ENCODE measurements around the gene RAB7A.

RAB7A gene

DNA sequence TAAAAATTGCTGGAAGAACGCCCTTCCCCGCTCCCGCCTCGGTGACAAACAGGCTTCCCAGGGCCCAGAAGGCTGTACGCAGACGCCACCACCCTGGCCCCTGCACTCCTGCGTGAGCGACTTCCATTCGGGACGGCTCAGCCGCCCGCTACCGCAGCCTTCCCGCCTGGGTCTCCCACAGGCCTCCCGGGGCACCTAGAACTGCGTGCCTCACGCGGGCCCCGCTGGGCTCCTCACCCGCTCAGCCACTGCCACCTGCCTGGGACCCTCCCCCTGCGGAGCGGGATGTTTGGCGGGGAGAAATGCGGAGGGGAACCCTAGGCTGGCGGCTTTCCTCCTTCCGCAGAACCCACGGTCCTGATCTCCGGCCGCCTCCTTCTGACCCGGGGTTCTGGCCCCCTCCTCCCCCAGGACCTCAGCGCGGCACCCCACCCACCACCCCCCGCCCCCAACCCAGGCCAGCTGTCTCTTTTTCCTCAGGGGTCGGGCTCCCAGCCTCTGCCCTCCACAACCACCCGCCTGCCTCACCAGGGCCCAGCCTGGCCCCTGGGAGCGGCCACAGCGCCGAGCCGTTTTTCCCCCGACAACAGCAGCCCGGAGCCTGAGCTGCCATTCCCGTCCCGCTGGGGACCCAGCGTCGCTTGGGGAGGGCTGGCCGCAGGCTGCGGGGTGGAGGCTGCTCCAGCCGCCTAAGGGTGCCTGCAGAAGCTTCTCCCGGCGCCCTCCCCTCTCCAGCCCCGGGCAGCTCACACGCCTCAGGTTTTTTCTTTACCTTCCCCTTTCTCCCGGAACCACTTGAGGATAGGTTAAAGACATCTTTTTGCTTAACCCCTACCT lies 27.6 kb upstream of the RAB7A start:
- H3K4me3 ChIP-seq (ENCODE audit: low read depth, low read length), result no peak overlapping the region
- TF ChIP-seq, protein P1, sequence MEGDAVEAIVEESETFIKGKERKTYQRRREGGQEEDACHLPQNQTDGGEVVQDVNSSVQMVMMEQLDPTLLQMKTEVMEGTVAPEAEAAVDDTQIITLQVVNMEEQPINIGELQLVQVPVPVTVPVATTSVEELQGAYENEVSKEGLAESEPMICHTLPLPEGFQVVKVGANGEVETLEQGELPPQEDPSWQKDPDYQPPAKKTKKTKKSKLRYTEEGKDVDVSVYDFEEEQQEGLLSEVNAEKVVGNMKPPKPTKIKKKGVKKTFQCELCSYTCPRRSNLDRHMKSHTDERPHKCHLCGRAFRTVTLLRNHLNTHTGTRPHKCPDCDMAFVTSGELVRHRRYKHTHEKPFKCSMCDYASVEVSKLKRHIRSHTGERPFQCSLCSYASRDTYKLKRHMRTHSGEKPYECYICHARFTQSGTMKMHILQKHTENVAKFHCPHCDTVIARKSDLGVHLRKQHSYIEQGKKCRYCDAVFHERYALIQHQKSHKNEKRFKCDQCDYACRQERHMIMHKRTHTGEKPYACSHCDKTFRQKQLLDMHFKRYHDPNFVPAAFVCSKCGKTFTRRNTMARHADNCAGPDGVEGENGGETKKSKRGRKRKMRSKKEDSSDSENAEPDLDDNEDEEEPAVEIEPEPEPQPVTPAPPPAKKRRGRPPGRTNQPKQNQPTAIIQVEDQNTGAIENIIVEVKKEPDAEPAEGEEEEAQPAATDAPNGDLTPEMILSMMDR (IDR thresholded peaks at IDR 0.05; ENCODE audit: low read depth, low read length), result no peak
- no peaks in the 10 kb centered on the region for H3K9me3 ChIP-seq (ENCODE audit: severe bottlenecking)
- H3K27ac ChIP-seq, result no peak overlapping the region
- DNase-seq, result no peak
- H3K36me3 ChIP-seq, result no peaks in the 10 kb centered on the region
- no peaks in the 10 kb centered on the region for H3K27me3 ChIP-seq (ENCODE audit: insufficient read depth, low read depth, severe bottlenecking)

DNA sequence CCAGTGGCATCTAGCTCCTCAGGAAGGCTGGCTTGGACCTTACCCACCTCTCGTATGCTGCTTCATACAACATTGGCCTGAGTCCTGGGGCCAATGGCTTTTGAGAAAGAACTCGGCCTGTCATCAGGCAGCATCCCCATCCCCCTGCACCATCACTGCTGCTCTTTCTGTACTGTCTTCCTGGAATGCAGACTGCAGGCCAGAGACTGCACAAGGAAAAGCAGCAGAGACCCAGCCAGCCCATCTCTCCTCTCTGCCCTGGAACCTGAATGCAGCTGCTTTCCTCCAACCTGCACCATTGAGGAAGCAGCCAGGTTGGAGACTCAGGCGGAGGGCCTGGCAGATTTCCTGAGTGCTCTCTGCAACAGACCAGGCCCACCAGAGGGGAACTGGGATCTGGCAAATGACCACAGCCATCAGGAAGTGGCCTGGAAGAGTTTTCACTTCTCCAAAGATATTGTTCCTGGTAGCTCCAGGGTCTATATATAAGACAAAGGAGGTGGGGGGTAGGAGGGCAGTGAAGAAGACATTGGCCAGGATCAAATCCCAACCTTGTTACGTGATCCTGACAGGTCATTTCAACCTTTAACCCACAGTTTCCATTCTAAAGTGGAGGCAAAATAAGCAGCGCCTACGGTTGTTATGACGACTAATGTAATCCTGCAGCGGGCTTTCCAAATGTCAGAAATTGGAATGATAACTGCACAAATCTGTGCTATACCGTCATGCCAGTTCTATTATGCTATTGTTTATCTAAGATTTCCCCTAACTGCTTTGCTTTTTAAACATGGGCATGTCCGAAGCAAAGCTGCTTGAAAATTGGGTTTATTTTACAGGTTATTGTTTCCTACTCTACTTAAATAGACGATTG lies 24.4 kb upstream of the RAB7A start:
- no peak overlapping the region for H3K4me3 ChIP-seq (ENCODE audit: low read depth, low read length)
- TF ChIP-seq, protein P1 (IDR thresholded peaks at IDR 0.05; ENCODE audit: low read depth, low read length), result no peak
- H3K27ac ChIP-seq, result no peak overlapping the region
- no peaks in the 10 kb centered on the region for H3K9me3 ChIP-seq (ENCODE audit: severe bottlenecking)
- DNase-seq, result no peak
- H3K36me3 ChIP-seq, result no peaks in the 10 kb centered on the region
- H3K27me3 ChIP-seq (ENCODE audit: insufficient read depth, low read depth, severe bottlenecking), result no peaks in the 10 kb centered on the region

DNA sequence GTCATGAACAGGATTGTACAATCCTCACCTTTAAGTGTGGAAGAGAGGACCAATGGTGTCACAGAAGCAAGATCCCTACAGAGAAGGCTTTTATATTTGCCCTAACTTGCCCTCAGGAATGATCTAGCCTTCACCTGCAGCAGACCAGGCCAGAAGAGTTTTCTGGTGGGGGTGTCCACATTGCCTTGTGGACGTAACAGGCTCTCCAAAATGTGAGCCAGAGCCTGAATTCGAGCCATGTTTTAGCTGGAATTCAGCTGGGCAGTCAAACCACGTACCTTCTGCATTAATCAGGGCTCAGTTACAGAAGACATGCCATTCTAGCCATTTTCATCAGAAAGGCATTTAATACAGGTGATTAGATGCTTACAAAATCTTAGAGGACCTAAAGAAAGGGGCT lies 23.6 kb upstream of the RAB7A start:
- TF ChIP-seq, protein P1 (IDR thresholded peaks at IDR 0.05; ENCODE audit: low read depth, low read length), result no peak

DNA sequence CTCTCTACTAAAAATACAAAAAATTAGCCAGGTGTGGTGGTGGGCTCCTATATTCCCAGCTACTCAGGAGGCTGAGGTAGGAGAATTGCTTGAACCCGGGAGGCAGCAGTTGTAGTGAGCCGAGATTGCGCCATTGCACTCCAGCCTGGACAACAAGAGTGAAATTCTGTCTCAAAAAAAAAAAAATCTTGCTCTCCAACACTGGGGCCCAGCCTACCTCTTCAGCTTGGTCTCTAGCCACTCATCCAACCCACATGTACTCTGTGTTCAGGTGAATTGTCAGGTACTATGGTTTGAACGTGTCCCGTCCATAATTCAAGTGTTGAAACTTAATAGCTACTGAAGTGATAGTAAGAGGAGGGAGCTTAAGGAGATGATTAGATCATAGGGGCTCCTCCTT lies 22.4 kb upstream of the RAB7A start:
- H3K4me3 ChIP-seq (ENCODE audit: low read depth, low read length), result no peak overlapping the region
- no peaks in the 10 kb centered on the region for H3K27me3 ChIP-seq (ENCODE audit: insufficient read depth, low read depth, severe bottlenecking)
- TF ChIP-seq, protein P1 (IDR thresholded peaks at IDR 0.05; ENCODE audit: low read depth, low read length), result no peak
- no peak overlapping the region for H3K27ac ChIP-seq
- no peaks in the 10 kb centered on the region for H3K36me3 ChIP-seq
- no peak for DNase-seq
- H3K9me3 ChIP-seq (ENCODE audit: severe bottlenecking), result no peaks in the 10 kb centered on the region

More for the DNA sequence above, 23.6 kb upstream of the RAB7A start:
- Histone ChIP-seq H3K9me3 (ENCODE audit: severe bottlenecking) (no peaks in the 10 kb centered on the region), H3K27ac (no peak overlapping the region), H3K36me3 (no peaks in the 10 kb centered on the region), H3K4me3 (ENCODE audit: low read depth, low read length) (no peak overlapping the region), H3K27me3 (ENCODE audit: insufficient read depth, low read depth, severe bottlenecking) (no peaks in the 10 kb centered on the region)
- no peak for DNase-seq

DNA sequence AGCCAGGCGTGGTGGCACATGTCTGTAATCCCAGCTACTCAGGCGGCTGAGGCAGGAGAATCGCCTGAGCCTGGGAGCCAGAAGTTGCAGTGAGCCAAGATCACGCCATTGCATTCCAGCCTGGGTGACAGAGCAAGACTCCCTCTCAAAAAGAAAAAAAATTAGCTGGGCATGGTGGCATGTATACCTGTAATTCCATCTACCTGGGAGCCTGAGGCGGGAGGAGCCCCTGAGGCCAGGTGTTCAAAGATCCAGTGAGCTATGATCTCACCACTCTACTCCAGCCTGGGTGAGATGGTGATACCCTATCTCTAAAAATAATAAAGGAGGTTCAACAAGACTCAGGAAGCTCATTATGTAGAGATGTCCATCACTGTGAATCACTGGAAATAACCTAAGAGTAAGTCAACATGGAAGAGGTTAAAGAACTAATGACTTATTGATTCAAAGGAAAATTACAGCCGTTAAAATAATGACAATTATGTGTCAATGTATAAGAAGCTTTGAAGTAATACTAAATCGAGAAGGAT lies 19.8 kb upstream of the RAB7A start:
- no peaks in the 10 kb centered on the region for H3K9me3 ChIP-seq (ENCODE audit: severe bottlenecking)
- TF ChIP-seq, protein P1 (IDR thresholded peaks at IDR 0.05; ENCODE audit: low read depth, low read length), result no peak
- H3K36me3 ChIP-seq, result no peaks in the 10 kb centered on the region
- H3K27ac ChIP-seq, result no peak overlapping the region
- H3K27me3 ChIP-seq (ENCODE audit: insufficient read depth, low read depth, severe bottlenecking), result no peaks in the 10 kb centered on the region
- no peak overlapping the region for H3K4me3 ChIP-seq (ENCODE audit: low read depth, low read length)
- DNase-seq, result no peak

All from WERI-Rb-1 (cell line).